Tibial nerve (tissue), 4 donors: Measurements from ENCODE around the gene INHBB. TPM values are rescaled to one million over a fixed set of nuclear protein-coding genes. Genes with fewer than 3 reads are reported as not detected.
"Not testable (repeated sequence)": the region's sequence is repeated elsewhere in the genome, so short reads cannot be mapped to it uniquely, and the experiment has no call there.

Experiments
- DNase-seq, 2 donors: peaks; one replicate each; pipeline ENCODE4 v3.0.0-alpha.2; 2019; ENCODE audit warnings: low spot score in 2 of 2
- H3K27ac ChIP-seq, 4 donors: fragments of 200-600 bp; sonication (generic) in 3 of 4; one replicate each; pipeline ENCODE4 v1.5.1; 2017 to 2019; ENCODE audit warnings: mild to moderate bottlenecking in 1 of 4
- H3K27me3 ChIP-seq, 2 donors: fragments of 200-600 bp; sonication (generic) in 1 of 2; one replicate each; pipeline versions ENCODE4 v1.5.1 to v1.6.0; 2017 to 2019
- H3K36me3 ChIP-seq, 3 donors: fragments of 200-600 bp; sonication (generic); one replicate each; pipeline ENCODE4 v1.5.1; 2018 to 2019
- H3K4me1 ChIP-seq, 4 donors: fragments of 200-600 bp; sonication (generic) in 3 of 4; one replicate each; pipeline ENCODE4 v1.5.1; 2017 to 2019
- H3K4me3 ChIP-seq, 4 donors: fragments of 200-600 bp; sonication (generic) in 3 of 4; one replicate each; pipeline ENCODE4 v1.5.1; 2017 to 2019; ENCODE audit warnings: mild to moderate bottlenecking in 1 of 4, moderate library complexity in 1 of 4
- H3K9me3 ChIP-seq, 4 donors: fragments of 200-600 bp; sonication (generic) in 3 of 4; one replicate each; pipeline ENCODE4 v1.5.1; 2017 to 2019
- EP300 ChIP-seq, 2 donors: sonication (generic); formaldehyde crosslinking; IDR thresholded peaks; one replicate each; pipeline ENCODE4 v1.6.1; 2017; ENCODE audit warnings: antibody characterized with exemption in 2 of 2, mild to moderate bottlenecking in 1 of 2
- POLR2A ChIP-seq, 2 donors: fragments of 450-650 bp; IDR thresholded peaks; one replicate each; pipeline ENCODE4 v1.6.1; 2017; ENCODE audit warnings: antibody characterized with exemption in 2 of 2, mild to moderate bottlenecking in 2 of 2, moderate library complexity in 2 of 2
- WGBS, 2 donors: methylation state at CpG; one replicate each; pipeline ENCODE4 v1.1.5; 2018; 5-methylcytosine and 5-hydroxymethylcytosine counted together
- total RNA-seq, 4 donors: library from RNA; depleted of rRNA; stranded (reverse); fragments of >200 nt; gene quantifications; one replicate each; pipeline ENCODE4 v1.1.0, GENCODE V29; 2016
- TF ChIP-seq, protein P1 (sequence below), 5 experiments: fragments of 200-600 bp in 3 of 5; fragments of 450-650 bp in 2 of 5; sonication (generic) in 3 of 5; IDR thresholded peaks; one replicate each; pipeline ENCODE4 v1.5.1; 2016 to 2019; ENCODE audit warnings: antibody characterized with exemption in 5 of 5, mild to moderate bottlenecking in 3 of 5, moderate library complexity in 2 of 5

The INHBB gene
- total RNA-seq, 4 donors from 2014 or later, result 21.9 to 26.5 (median 24.3) TPM

DNA sequence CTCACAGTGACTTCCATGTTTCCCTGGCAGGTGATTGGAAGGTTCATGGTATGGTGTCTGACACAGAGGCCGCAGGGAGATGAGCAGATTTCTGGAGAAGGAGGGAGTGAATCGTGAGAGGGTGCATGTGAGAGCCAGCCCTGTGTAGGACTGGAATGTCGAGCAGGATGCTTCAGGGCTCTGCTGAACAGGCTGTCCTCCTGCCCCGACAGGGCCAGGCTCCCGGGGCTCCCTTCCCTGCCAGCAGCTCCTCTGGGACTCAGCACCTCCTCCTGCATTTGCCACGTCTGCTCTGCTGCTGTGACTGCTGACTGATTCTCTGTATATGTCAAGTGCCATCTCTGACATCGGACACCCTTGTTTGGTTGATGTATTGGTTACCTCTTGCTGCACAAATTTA is 38.5 kb upstream of the INHBB start:
- 78 to 86% methylated on average over 7 of the region's 7 CpGs for WGBS, 2 donors

DNA sequence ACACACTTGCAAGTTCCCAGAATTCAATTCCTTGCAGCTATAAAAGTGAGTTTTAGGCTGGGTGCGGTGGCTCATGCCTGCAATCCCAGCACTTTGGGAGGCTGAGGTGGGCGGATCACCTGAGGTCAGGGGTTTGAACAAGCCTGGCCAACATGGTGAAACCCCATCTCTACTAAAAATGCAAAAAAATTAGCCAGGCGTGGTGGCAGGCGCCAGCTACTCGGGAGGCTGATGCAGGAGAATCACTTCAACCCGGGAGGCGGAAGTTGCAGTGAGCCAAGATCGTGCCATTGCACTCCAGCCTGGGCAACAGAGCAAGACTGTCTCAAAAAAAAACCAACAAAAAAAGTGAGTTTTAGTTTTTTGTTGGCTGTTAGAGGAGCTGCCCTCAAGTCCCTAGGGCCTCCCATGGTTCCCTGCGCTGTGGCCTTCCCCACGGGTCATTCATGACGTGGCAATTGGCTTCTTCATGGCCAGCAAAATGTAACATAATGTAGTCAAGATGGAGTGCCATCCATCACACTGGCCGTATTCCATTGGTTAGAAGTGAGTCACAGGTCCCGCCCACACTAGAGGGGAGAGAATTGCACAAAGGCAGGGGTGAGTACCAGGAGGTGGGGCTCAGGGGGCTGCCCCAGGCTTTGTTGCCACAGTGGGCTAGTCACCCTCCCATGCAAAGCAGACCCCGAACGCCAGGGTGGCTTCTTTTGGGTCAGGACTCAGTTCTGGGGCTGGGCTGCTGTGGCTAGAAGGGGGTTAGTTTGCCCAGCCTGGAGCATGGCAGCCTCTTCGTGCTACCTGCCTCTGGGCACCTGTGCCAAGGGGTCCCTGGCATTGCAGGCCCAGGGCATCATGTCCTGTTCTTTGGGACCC is 37.7 kb upstream of the INHBB start:
- Histone ChIP-seq H3K4me3 (no peak overlapping the region), H3K4me1 (peaks cover 0 to 10% (median 3%) of the 10 kb centered on the region in 4 donors), H3K36me3 (peaks cover 0 to 21% (median 0%) of the 10 kb centered on the region in 3 donors), H3K9me3 (no peaks in the 10 kb centered on the region), H3K27ac (no peak overlapping the region), H3K27me3 (no peaks in the 10 kb centered on the region)
- DNase-seq, result no peak
- WGBS, 2 donors, result 86 to 90% methylated on average over 16 of the region's 16 CpGs
- TF ChIP-seq EP300 (IDR thresholded peaks at IDR 0.05), result no peak
- TF ChIP-seq POLR2A (IDR thresholded peaks at IDR 0.05), result no peak
- TF ChIP-seq, protein P1, sequence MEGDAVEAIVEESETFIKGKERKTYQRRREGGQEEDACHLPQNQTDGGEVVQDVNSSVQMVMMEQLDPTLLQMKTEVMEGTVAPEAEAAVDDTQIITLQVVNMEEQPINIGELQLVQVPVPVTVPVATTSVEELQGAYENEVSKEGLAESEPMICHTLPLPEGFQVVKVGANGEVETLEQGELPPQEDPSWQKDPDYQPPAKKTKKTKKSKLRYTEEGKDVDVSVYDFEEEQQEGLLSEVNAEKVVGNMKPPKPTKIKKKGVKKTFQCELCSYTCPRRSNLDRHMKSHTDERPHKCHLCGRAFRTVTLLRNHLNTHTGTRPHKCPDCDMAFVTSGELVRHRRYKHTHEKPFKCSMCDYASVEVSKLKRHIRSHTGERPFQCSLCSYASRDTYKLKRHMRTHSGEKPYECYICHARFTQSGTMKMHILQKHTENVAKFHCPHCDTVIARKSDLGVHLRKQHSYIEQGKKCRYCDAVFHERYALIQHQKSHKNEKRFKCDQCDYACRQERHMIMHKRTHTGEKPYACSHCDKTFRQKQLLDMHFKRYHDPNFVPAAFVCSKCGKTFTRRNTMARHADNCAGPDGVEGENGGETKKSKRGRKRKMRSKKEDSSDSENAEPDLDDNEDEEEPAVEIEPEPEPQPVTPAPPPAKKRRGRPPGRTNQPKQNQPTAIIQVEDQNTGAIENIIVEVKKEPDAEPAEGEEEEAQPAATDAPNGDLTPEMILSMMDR (IDR thresholded peaks at IDR 0.05), result no peak

More for the DNA sequence above, 38.5 kb upstream of the INHBB start:
- TF ChIP-seq POLR2A (IDR thresholded peaks at IDR 0.05), result no peak
- no peak for TF ChIP-seq EP300 (IDR thresholded peaks at IDR 0.05)
- TF ChIP-seq, protein P1 (IDR thresholded peaks at IDR 0.05), result no peak
- Histone ChIP-seq H3K27ac (no peak overlapping the region), H3K4me1 (peaks cover 0 to 2% (median 0%) of the 10 kb centered on the region in 4 donors), H3K36me3 (peaks cover 0 to 29% (median 0%) of the 10 kb centered on the region in 3 donors), H3K9me3 (no peaks in the 10 kb centered on the region), H3K4me3 (no peak overlapping the region), H3K27me3 (no peaks in the 10 kb centered on the region)
- DNase-seq, result no peak

DNA sequence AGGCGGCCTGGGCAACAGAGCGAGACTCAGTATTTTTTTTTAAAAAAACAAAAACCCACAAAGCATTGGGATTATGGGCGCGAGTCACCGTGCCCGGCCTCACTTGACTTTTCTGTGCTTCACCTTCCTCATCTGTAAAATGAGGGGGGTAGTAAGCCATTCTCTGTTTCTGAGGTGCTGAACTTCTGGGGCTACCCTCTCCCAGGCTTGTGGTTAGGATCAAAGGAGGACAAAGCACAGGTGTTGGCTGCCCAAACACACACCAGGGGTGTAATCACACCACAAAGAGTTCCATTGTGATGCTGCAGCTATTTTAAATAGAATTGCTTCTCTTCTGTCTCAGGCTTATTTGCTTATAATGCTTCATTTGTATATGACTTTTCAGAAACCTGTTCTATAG is 35.8 kb upstream of the INHBB start:
- H3K4me1 ChIP-seq, result peaks cover 0 to 18% (median 3%) of the 10 kb centered on the region in 4 donors
- TF ChIP-seq POLR2A (IDR thresholded peaks at IDR 0.05) (no peak), EP300 (IDR thresholded peaks at IDR 0.05) (no peak)
- TF ChIP-seq, protein P1 (IDR thresholded peaks at IDR 0.05), result no peak
- H3K27ac ChIP-seq, result no peak overlapping the region
- H3K4me3 ChIP-seq, result no peak overlapping the region
- no peak for DNase-seq
- WGBS, 2 donors, result 92 to 95% methylated on average over 6 of the region's 6 CpGs
- H3K9me3 ChIP-seq, result no peaks in the 10 kb centered on the region
- no peaks in the 10 kb centered on the region for H3K27me3 ChIP-seq
- H3K36me3 ChIP-seq, result peaks cover 0 to 12% (median 0%) of the 10 kb centered on the region in 3 donors

DNA sequence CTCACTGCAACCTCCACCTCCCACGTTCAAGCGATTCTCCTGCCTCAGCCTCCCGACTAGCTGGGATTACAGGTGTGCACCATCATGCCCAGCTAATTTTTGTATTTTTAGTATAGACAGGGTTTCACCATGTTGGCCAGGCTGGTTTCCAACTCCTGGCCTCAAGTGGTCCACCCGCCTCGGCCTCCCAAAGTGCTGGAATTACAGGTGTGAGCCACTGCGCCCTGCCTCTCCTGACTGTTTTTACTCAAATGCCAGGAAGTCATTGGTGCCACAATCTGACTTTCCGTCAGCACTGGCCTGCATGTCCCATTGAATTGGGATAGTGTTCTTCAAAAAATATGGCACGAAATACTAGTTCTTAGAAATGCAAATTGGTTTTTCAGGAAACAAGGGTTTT is 35.1 kb upstream of the INHBB start:
- H3K27ac ChIP-seq, H3K27me3 ChIP-seq, H3K36me3 ChIP-seq, DNase-seq, H3K4me3 ChIP-seq, H3K9me3 ChIP-seq: not testable (repeated sequence)
- peaks cover 0 to 18% (median 3%) of the 10 kb centered on the region in 4 donors for H3K4me1 ChIP-seq
- WGBS, 2 donors, result 91 to 92% methylated on average over 8 of the region's 8 CpGs

DNA sequence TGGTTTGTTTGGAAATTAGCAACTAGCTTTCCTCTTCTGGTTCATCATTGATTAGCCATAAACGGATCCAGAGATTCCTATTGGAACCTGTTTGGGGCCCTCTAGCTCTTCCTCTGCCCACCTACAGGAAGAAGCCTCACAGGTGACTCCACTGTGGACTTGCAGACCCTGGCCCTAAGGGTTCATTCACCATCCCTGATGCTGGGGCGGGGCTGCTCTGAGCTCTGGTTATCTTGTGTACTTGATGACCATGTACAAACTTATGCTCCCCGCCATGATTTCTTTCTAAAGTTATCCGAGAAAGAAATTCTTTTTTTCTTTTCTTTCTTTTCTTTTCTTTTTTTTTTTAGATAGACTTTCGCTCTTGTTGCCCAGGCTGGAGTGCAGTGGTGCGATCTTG is 33.9 kb upstream of the INHBB start:
- TF ChIP-seq, protein P1 (IDR thresholded peaks at IDR 0.05), result no peak
- TF ChIP-seq POLR2A (IDR thresholded peaks at IDR 0.05), result no peak
- TF ChIP-seq EP300 (IDR thresholded peaks at IDR 0.05), result no peak
- WGBS, 2 donors, result 72 to 74% methylated on average over 6 of the region's 6 CpGs
- no peak for DNase-seq
- no peak overlapping the region for H3K27ac ChIP-seq
- H3K4me1 ChIP-seq, result peaks cover 0 to 18% (median 3%) of the 10 kb centered on the region in 4 donors
- H3K36me3 ChIP-seq, result no peaks in the 10 kb centered on the region
- no peak overlapping the region for H3K4me3 ChIP-seq
- no peaks in the 10 kb centered on the region for H3K27me3 ChIP-seq
- H3K9me3 ChIP-seq, result no peaks in the 10 kb centered on the region
